Measurements from ENCODE around the gene NR4A1.

The NR4A1 gene

GRCh38 chr12:52073531-52074381 lies 22.5 kb downstream of the NR4A1 start:
- H3K4me3 ChIP-seq (ENCODE audit: low read depth, low read length): no peak overlapping the region

DNA sequence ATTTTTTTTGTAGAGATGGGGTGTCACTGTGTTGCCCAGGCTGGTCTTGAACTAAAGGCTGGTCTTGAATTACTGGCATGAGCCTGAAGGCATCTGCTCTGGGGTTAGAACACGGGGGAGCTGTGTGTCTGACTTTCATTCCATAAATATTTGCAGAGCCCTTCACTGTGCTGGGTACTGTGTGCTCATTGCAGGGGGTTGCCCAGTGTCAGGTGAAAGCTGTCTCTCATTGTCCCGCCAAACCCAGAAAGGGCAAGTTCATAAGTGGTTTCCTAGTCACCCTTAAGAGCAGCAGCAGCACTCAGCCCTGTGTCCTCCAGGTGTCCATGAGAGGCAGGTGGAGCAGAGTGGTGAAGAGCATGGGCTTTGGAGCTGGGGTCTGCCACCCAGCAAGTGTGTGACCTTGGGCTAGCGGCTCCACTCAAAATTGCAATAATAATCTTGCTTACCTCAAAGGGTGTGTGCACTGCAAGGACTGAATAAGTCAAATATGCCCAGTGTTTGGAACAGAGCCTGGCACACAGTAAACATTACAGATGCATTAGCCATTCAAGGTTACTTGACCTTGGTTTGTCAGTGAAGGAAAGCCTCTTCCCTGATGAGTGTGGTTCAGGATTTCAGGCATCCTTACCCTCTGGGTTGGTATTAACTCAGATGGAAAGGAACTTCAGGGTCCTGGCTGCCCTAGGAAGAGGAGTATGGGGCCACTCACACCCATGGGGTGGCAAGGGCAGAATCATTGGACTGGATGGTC lies 23.9 kb downstream of the NR4A1 start:
- no peak overlapping the region for H3K4me3 ChIP-seq (ENCODE audit: low read depth, low read length)

- H3K4me3 ChIP-seq (ENCODE audit: low read depth, low read length): no peak overlapping the region
Observed at GRCh38 chr12:52076811-52077210, 25.6 kb downstream of the NR4A1 start.

DNA sequence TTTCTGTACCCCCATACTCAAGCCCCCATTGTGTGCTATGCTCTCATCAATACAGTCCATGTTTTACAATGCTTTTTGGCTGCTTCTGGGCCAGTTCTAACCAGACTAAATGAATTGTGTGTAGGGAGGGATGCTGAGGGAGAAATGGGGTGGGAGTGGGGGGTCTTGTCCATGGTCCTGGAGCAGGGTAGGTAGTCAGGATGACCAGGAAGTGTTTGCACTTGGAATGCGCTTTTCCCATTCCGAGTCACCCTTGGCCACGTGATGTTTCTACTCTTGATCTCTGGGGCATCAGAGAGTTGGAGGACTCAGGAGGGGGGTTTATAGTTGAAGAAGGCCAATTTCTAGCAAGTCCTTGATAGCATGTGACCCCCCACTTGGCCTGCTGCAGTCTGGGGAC lies 27.0 kb downstream of the NR4A1 start:
- H3K4me3 ChIP-seq (ENCODE audit: low read depth, low read length): no peak overlapping the region

GRCh38 chr12:52079576-52080402 lies 28.5 kb downstream of the NR4A1 start, which contains the start of gene SMIM41:
Gene SMIM41 (plus strand): TSS chr12:52079704. CDS start chr12:52079780, 76 bp downstream.
- H3K4me3 ChIP-seq (ENCODE audit: low read depth, low read length): no peak within 1 kb of the TSS

- H3K4me3 ChIP-seq (ENCODE audit: low read depth, low read length): no peak overlapping the region
Observed at GRCh38 chr12:52080403-52081251, 29.4 kb downstream of the NR4A1 start.

GRCh38 chr12:52081263-52081733 lies 30.1 kb downstream of the NR4A1 start:
- H3K4me3 ChIP-seq (ENCODE audit: low read depth, low read length): no peak overlapping the region

DNA sequence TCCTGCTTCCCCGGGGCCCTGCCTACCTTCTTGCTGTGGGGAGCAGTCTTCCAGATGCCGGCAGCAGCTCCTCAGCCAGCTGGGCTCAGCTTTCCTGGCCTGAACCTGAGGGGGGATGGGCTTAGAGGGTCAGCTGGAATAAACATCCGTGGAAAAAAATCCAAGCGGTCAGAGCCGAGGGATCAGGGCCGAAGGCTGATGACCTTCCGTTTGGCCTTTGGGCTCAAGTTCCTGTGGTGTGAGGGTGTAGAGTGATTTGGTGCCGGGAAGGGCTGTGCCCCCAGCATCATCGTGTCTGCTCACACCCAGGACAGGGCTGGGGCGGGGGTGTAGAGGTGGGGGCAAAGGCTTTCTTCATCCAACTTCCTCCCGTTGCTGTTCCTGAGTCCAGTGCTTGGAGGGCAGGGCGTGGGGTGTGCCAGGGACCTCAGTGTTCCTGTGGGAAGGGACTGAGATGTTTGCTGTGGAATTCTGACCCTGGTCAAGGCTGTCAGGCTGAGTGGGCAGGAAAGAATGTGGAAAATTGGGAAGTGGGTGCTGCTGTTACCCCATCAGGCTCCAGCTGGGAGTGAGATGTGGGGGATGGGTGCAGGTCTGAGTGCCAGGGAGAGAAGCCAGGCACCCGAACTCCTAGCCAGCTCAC lies 30.9 kb downstream of the NR4A1 start:
- no peak overlapping the region for H3K4me3 ChIP-seq (ENCODE audit: low read depth, low read length)

DNA sequence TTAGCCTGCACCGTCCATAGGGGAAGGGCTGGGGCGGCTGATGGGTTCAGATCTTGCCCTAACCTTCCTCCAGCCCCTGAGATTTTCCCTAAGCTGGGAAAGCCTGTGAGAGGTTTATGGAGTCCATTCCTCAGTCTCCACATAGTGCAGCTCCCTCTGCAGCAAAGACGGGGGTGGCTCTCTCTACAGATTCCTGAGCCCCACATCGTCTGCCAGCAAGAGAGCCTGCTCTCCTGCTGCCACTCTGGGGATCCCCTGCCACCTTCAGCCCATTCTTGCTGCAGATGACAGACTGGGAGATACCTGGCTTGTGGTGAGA lies 31.4 kb downstream of the NR4A1 start:
- no peak overlapping the region for H3K4me3 ChIP-seq (ENCODE audit: low read depth, low read length)

DNA sequence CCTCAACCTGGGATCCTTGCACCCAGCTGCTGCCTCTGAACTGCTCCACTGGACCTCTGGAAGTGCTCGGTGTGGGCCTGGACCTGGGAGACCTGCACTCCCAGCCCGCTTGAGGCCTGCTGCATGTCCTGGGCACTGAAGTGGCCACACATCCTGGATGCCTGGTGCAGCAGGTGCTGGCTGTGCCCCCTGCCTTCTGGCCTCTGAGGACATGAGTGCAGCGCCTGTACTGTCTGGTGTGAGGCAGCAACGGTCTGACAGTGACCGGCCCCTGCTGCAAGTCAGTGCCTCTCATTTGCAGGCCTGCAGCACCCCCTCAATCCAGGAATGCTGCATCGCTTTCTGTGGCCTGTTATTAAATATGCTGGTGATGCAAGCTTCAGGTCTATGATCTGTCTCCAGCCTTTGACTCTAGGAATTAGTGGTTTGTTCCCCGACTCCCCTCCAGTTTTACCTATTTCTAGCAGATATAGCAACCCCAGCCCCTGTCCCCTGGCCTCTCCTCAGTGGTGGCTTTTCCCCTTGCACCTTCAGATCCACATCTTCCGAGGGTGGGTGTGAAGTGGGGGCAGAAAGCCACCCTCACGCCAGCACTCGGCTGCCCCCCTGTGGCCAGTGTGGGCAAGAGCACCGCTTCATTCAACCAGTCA lies 31.9 kb downstream of the NR4A1 start:
- H3K4me3 ChIP-seq (ENCODE audit: low read depth, low read length): no peak overlapping the region

DNA sequence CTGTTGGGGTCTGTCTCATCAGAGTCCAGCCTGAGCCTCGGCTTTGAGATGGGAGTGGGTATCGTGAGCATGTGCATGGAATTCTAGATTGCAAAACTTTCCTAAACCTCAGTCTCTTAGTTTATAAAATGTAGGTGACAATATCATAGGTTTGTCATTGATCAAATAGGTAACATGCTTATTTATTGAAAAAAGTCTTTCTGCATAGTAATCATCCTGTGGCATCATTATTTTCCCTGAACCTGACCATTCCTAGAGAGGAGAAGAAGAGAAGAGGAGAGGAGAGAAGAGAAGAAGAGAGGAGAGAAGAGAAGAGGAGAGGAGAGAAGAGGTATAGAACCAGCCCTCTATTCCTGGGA lies 32.4 kb downstream of the NR4A1 start:
- no peak overlapping the region for H3K4me3 ChIP-seq (ENCODE audit: low read depth, low read length)

DNA sequence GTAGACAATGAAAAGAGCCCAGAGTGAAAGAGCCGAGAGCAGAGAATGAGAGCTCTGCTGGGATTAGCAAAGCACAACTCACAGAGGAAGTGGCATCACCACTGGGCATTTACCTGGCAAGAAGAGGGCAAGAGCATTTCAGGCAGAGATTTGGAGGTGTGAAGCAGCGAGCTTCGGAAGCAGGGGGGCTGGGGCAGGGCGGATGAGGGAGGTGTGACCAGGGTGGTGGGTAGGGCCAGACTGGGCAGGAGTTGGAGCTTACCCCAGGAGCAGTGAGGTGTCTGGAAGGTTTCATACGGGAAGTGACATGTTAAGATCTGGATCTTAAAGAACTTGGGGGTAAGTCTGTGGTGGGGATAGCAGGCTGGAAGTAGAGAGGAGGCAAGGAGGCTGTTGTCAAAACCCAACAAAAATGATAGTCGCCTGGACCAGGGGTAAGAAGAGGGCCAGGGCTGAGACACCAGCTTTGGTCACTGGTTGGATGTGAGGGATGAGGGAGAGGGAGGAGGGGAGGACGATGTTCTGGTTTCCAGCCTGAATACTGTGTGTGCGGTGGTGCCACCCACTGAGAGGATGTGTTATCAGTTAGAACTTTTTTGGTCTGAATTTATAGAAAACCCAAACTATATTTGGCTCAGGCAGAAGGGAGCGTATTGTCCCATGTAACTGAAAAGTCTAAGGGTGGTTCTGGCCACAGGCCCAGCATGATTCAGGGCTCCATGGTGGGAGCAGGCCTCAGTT lies 33.4 kb downstream of the NR4A1 start:
- no peak overlapping the region for H3K4me3 ChIP-seq (ENCODE audit: low read depth, low read length)

GRCh38 chr12:52085682-52086180 lies 34.5 kb downstream of the NR4A1 start:
- no peak overlapping the region for H3K4me3 ChIP-seq (ENCODE audit: low read depth, low read length)

DNA sequence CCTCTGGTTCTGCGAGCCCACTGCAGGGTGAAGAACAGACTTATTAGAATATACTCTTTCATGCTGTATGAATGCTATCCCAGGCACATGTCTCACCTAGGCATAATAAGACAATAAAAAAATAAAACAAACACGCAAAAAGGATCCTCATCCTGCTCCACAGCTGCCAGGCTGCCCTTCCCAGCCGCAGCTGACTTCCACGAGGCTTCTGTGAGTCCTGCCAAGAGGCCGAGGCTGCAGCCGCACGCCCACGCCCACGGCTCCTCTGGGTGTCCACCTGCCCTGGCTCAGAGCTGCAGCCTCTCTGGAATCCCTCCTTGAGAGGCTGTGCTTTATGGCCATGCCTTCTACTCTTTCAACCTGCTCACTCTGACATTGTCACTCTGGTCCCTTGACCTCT lies 35.1 kb downstream of the NR4A1 start:
- H3K4me3 ChIP-seq (ENCODE audit: low read depth, low read length): no peak overlapping the region

DNA sequence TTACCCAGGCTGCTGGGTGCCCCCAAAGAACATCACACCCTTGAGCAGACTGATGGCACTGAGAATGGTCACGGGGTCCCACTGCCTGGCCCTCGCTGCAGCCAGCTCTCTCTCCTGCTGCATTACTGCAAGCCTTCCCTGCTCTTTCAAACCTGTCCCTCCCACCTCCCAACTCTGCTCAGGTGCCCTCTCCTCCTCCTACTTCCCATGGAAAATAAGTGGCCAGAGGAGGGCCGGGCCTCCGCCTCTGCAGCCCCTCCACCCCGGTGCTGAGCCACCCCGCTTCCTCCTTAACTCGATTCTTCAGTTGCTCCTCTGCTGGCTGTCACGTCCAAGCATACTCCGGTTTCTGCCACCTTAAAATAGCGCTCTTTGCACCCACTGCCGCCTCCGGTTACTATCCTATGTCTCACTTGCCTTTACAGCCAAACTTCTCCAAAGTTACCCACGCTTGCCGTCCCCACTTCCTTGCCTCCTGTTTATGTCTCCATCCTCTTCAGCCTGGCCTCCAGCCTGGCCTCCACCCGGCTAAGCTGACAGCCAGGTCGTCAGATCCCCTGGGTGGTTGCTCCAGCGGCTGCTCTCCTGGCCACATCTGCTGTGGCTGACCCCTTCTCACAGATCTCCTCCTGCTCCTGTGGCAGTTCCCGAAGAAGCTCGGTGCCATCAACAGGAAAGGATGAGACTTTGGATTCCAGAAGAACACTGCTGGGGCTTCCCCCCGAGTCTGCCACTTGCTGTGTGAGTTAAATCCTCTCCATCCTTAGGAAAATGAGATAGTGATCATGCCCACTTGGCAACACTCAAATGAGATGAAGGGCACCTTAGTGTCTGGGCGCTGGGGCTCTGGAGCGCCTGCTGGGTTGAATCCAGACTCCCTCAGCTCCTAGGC lies 35.9 kb downstream of the NR4A1 start:
- no peak overlapping the region for H3K4me3 ChIP-seq (ENCODE audit: low read depth, low read length)

DNA sequence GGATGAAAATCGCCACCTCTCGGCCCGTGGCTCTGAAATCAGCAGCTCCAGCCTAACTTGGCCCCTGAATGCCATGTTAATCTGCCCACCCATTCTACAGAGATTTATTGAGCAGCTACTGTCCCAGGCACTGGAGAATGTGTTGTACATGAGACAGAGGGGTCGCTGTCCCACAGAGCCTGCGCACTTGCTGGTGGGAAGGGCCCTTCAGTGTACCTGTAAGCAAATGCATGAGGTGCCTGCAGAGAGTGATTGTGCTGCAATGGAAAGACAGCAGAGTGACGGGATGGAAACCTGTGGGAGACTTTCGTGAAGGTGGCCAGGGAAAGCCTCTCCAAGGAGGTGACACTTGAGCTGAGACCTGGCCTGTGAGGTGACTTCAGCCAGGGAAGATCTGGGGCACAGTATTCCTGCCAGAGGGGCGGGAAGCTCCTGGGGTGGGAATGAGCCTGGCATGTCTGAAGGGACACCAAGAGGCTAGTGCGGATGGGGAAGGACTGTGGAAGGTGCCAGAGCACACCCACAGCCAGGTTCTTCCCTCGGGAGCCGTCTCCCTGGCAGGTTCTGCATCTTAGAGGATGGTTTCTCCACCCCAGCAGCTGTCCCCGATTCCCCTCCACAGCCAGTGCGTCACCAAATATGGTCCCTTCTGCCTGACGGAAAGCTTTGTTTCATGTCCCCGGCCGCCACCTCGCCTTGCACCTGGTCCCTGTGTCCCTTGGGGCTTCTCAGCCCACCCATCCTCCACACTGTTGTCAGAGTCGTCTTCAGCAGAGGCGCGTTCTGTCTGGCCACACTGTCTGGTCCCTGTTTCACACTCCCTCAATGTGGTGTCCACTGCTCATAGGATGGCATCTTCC lies 36.9 kb downstream of the NR4A1 start:
- no peak overlapping the region for H3K4me3 ChIP-seq (ENCODE audit: low read depth, low read length)

GRCh38 chr12:52089491-52089890 lies 38.2 kb downstream of the NR4A1 start:
- no peak overlapping the region for H3K4me3 ChIP-seq (ENCODE audit: low read depth, low read length)

Measured in iPS-11a (cell line).